MCF 10A (cell line): ENCODE measurements around the gene SNTG2. TPM values are rescaled to one million over a fixed set of nuclear protein-coding genes. Genes with fewer than 3 reads are reported as not detected.

Experiments used
- BruUV-seq: library from RNA; stranded (reverse); fragments of 400-500 nt; replicated peaks from 2 replicates; lab custom pipeline; 2021; lab: Mats Ljungman, UMichigan
- CTCF ChIA-PET: fragments of 300-600 bp; sonication (Branson Sonifier 250); formaldehyde crosslinking; extraction: SDS; loops from one replicate; lab custom pipeline; 2021; ENCODE audit warnings: antibody characterized with exemption, inconsistent platforms; lab: Yijun Ruan, JAX
- POLR2A ChIA-PET: fragments of 300-600, 350-650 bp; sonication (Branson Sonifier 250); formaldehyde crosslinking; extraction: SDS; loops from one replicate; lab custom pipeline; 2020; ENCODE audit warnings: antibody characterized with exemption, inconsistent platforms; lab: Yijun Ruan, JAX
- DNase-seq: peaks from one replicate; pipeline ENCODE4 v3.0.0-alpha.2; 2018; ENCODE audit not compliant: unreplicated experiment
- H3K27ac Mint-ChIP-seq: one replicate; pipeline ENCODE4 v1.8.0; 2022; ENCODE audit warnings: mild to moderate bottlenecking, low read depth, mixed read lengths; ENCODE audit not compliant: unreplicated experiment
- H3K27me3 Mint-ChIP-seq: one replicate; pipeline ENCODE4 v1.8.0; 2022; ENCODE audit warnings: mixed read lengths; ENCODE audit not compliant: insufficient read depth, unreplicated experiment
- H3K36me3 Mint-ChIP-seq: one replicate; pipeline ENCODE4 v1.8.0; 2022; ENCODE audit warnings: mild to moderate bottlenecking, moderate library complexity, mixed read lengths; ENCODE audit not compliant: insufficient read depth, unreplicated experiment
- H3K4me1 Mint-ChIP-seq: one replicate; pipeline ENCODE4 v1.8.0; 2022; ENCODE audit warnings: mixed read lengths; ENCODE audit not compliant: insufficient read depth, unreplicated experiment
- H3K4me3 Mint-ChIP-seq: one replicate; pipeline ENCODE4 v1.8.0; 2022; ENCODE audit warnings: mild to moderate bottlenecking, moderate library complexity, mixed read lengths; ENCODE audit not compliant: unreplicated experiment
- H3K9me3 Mint-ChIP-seq: one replicate; pipeline ENCODE4 v1.8.0; 2022; ENCODE audit warnings: mixed read lengths; ENCODE audit not compliant: unreplicated experiment
- CTCF ChIP-seq: fragments of 200-600 bp; IDR thresholded peaks from one replicate; pipeline ENCODE4 v1.8.0; 2022; ENCODE audit warnings: antibody characterized with exemption, mild to moderate bottlenecking; ENCODE audit not compliant: unreplicated experiment
- intact Hi-C: fragments of 100-400 bp; cut with micrococcal nuclease; formaldehyde crosslinking; loops from 2 replicates; pipeline ENCODE4 v1.14.1; 2022
- total RNA-seq: library from RNA; stranded (reverse); gene quantifications from 2 replicates; pipeline ENCODE4 v1.2.3, GENCODE V29; 2022

The SNTG2 gene
- total RNA-seq, 1 experiment from 2014 or later = not detected

GRCh38 chr2:1310202-1310601 is 359.6 kb downstream of the SNTG2 start:
- Mint-ChIP-seq H3K9me3 (no peaks in the 10 kb centered on the region), H3K36me3 (no peaks in the 10 kb centered on the region), H3K4me1 (no peaks in the 10 kb centered on the region), H3K27me3 (peaks cover 12% of the 10 kb centered on the region), H3K27ac (no peak overlapping the region), H3K4me3 (no peak overlapping the region)
- POLR2A ChIA-PET = no interaction called here
- no peak for TF ChIP-seq CTCF
- DNase-seq = no peak
- CTCF ChIA-PET = interaction anchor here (0.6 to 0.7 kb wide), 2 partner anchors 252 to 263 kb away, joined by 3 read pairs; no protein-coding TSS in a partner anchor
- no TSS peak for BruUV-seq
- intact Hi-C loops = no loop called here

DNA sequence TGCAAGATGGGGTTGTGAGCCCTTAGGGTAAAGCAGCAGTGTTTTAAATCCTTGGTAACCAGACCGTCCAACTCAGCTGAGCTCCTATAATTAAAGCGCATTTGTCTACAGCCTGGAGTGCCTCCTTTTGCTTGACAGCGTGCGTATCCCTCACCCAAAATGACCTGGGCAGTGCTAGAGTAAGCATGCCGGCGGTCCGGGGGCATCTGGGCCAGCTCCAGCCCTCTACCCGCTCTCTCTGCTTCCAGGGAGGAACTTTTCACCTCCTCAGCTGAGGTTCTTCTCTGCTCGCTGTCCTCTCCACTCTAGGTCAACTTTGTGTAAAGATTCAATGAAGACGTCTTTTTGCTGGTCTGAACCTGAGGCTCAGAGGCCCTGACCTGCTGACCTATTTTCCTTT is 360.2 kb downstream of the SNTG2 start:
- no peak for DNase-seq
- ChIA-PET POLR2A (no interaction called here), CTCF (no interaction called here)
- BruUV-seq = no TSS peak
- no peaks in the 10 kb centered on the region for H3K36me3 Mint-ChIP-seq
- H3K27ac Mint-ChIP-seq = no peak overlapping the region
- H3K4me3 Mint-ChIP-seq = no peak overlapping the region
- TF ChIP-seq CTCF = no peak
- H3K27me3 Mint-ChIP-seq = peaks cover 17% of the 10 kb centered on the region
- intact Hi-C loops = no loop called here
- no peaks in the 10 kb centered on the region for H3K4me1 Mint-ChIP-seq
- no peaks in the 10 kb centered on the region for H3K9me3 Mint-ChIP-seq

DNA sequence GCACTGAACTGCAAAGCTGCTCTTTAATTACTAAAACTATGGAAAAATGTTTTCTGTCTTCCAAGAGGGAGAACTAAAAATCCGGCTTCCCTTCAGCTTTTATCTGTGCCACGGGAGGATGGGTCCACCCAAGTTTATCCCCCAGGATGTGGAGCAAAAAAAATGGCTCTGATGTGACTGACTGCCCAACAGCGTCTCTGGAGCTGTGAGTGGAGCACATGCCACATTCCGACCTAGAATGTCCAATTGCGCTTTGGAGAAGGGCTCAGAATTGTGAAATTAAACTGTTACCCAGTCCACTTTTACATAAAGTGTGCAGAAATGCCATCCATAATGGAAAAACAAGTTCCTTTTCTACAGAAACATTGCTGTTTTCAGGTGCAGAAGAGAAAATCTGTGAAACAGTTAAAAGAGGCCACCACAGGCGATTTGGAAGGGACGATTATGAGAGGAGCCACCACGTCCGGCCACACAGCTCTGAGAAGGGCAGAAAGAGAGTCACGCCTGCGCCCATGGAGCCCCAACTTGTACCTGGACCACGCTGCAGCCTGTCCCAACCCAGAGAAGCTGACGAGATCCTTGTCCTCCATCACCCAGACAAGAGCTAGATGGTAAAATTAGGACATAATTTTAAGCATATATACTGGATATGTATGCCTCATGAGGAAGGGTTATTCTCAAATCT is 362.7 kb downstream of the SNTG2 start:
- H3K27me3 Mint-ChIP-seq = peaks cover 18% of the 10 kb centered on the region
- no peak overlapping the region for H3K27ac Mint-ChIP-seq
- no peaks in the 10 kb centered on the region for H3K36me3 Mint-ChIP-seq
- no peak overlapping the region for H3K4me3 Mint-ChIP-seq
- DNase-seq = no peak
- no peaks in the 10 kb centered on the region for H3K9me3 Mint-ChIP-seq
- no TSS peak for BruUV-seq
- H3K4me1 Mint-ChIP-seq = no peaks in the 10 kb centered on the region
- TF ChIP-seq CTCF = no peak
- CTCF ChIA-PET = interaction anchor here (0.5 to 1.3 kb wide), 4 partner anchors 10 to 1405 kb away, joined by 3 to 7 read pairs (median 4); no protein-coding TSS in a partner anchor
- intact Hi-C loops = no loop called here
- POLR2A ChIA-PET = no interaction called here

DNA sequence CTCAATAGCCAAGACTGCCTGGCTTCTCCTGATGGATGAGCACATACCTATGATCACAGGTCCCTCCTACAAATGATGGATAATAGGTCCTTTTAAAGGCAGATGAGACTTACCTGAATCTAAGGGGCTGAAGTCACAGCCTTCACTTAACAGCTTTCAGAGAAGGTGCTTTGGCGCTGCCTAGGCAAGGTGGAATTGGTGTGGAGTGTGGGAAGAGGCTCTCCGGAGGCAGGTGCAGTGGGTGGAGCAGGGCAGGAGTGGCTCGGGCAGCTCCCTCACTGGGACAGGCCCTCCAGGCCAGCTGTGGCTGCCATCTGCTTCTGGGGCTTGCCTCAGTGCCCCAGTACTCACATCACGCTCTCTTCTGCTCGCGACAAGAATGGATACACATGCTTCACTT is 363.6 kb downstream of the SNTG2 start:
- no peak overlapping the region for H3K4me3 Mint-ChIP-seq

More for the DNA sequence above, 363.6 kb downstream of the SNTG2 start:
- intact Hi-C loops = no loop called here
- Mint-ChIP-seq H3K4me1 (no peaks in the 10 kb centered on the region), H3K27me3 (peaks cover 18% of the 10 kb centered on the region), H3K9me3 (no peaks in the 10 kb centered on the region), H3K36me3 (no peaks in the 10 kb centered on the region), H3K27ac (no peak overlapping the region)
- no peak for TF ChIP-seq CTCF
- no TSS peak for BruUV-seq
- CTCF ChIA-PET = no interaction called here
- POLR2A ChIA-PET = no interaction called here
- no peak for DNase-seq
